Stimulated activated CD4-positive, alpha-beta T cell treated with anti-CD3 and anti-CD28 coated beads, TNF-alpha, amount 100 ng/mL, for 48 hours (primary cell): ENCODE measurements around the gene CNOT9.

ENCODE experiments used
- DNase-seq, 3 donors: peaks; one replicate each; pipeline ENCODE4 v3.0.0-alpha.2; 2020; ENCODE audit warnings: low read depth in 3 of 3

The CNOT9 gene

DNA sequence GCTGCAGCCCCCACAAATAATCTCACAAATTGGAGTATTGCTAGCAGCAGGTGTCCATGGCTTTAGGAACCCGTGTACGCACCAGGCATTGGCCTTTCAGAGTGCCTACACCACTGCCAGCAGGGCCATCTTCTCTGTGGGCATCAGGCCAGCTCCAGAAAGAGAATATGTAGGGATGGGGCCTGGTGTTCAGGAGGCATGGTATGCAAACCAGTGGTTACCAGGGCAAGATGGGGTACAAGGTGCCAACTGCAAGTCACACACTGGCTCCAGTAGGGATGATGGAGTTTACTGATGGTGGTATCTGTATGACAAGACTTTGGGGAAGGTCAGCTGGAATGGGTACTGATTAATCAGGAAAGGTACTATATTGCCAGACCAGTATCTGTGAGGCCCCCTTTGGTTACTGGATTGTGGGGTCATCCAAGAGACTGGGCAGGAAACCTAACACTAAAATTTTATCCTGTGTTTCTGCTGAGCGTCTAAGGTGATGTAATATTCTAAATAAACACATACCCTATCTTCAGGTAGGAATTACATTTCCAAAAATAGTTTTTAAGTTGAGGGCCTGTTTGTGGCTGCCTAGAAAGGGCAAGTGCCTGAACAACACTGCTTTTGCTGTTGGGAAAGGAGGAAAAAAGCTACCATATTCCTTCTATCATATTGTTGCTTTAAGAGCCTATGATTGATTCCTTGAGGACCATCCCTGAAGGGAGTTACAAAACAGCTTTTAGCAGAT, 9.0 kb downstream of the CNOT9 start:
- no peak for DNase-seq

- no peak for DNase-seq
Measured at GRCh38 chr2:218578272-218578877, 9.7 kb downstream of the CNOT9 start.

- no peak for DNase-seq
Measured at GRCh38 chr2:218582076-218582475, 13.4 kb downstream of the CNOT9 start.

DNA sequence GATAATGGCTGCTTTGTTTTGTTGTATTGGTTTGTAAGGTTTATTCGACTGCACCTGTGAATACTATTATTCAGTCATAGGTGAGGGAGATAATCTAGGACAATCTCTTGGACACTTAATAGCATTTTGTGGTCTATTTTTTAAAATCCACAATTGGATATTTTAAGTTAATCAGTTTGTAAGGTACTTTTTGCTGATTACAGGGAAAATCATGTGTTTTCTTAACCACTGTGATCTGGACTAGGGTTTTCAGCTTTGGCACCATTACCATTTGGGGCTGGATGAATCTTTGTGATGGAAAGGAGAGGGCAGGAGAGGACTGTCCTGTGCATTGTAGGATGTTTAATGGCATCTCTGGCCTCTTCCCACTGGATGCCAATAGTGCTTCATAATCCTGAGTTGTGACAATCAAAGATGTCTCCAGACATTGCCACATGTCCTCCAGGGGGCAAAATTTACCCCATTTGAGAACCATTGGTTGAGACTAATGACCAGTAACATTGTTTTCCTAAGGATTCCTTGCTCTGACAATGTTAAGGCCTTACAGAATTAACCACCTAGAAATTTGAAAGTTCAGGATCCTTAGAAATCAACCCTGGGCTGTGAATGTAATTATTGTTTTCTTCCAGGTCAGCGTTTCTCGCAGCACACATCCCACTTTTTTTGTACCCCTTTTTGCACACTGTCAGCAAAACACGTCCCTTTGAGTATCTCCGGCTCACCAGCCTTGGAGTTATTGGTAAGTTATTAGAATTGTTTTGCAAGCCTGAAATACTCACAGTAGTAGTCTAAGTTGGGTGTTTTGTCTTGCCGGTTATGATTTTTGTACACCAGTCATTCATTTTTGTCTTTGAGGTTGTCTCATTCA, 15.6 kb downstream of the CNOT9 start:
- no peak for DNase-seq

- no peak for DNase-seq
Measured at GRCh38 chr2:218585541-218585940, 16.9 kb downstream of the CNOT9 start.

GRCh38 chr2:218605432-218605831, 36.8 kb downstream of the CNOT9 start:
- no peak for DNase-seq

DNA sequence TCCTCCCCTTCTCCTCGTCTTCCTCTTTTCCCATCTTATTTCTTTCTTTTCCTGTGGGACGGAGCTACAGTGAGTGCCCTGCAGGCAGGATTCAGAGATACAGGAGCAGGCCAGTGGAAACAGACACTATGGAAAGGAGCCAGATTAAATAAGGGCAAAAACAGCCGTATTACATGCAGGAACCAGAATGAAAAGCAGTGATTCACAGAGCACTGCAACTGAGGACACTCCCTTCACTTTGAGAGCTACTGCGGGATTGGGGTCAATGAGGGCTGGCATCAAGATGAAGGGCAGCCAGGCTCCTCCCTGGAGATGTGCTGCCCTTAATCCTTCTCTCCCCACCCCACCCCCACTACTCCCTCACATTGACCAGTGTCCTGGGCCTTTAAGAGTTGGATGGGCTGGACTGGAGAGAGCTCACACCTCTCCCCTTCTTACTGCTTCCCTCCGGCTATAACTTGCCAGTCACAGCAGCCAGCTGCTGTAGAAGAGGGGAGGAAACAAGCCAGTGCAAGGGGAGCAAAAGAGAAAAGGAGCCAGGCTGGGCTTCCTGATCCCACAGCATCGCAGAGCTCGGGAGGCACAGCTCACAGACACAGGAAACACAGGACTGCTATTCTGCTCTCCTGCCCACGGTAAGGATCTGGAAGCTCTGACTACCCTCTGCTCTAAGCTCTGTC, 38.9 kb downstream of the CNOT9 start, which contains the start of gene PLCD4:
Gene PLCD4, plus strand, starts transcription at position 464 of the 680 bp plus-strand sequence. CDS start 7,841 bp downstream, outside the sequence.
- no peak for DNase-seq

DNA sequence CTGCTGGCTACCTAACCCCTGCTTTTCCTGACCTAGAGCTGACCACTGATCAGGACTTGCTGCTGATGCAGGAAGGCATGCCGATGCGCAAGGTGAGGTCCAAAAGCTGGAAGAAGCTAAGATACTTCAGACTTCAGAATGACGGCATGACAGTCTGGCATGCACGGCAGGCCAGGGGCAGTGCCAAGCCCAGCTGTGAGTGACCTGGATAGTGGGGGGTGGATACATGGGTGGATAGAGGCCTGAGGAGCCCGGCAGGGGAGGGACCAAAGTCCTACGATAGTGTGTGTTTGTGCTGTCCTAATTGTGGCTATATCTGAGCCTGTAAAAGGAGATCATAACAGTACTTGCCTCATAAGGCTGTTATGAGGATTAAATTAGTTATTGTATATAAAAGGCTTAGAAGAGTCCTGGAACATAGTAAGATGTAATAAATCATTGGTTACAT, 47.3 kb downstream of the CNOT9 start:
- DNase-seq, result no peak

DNA sequence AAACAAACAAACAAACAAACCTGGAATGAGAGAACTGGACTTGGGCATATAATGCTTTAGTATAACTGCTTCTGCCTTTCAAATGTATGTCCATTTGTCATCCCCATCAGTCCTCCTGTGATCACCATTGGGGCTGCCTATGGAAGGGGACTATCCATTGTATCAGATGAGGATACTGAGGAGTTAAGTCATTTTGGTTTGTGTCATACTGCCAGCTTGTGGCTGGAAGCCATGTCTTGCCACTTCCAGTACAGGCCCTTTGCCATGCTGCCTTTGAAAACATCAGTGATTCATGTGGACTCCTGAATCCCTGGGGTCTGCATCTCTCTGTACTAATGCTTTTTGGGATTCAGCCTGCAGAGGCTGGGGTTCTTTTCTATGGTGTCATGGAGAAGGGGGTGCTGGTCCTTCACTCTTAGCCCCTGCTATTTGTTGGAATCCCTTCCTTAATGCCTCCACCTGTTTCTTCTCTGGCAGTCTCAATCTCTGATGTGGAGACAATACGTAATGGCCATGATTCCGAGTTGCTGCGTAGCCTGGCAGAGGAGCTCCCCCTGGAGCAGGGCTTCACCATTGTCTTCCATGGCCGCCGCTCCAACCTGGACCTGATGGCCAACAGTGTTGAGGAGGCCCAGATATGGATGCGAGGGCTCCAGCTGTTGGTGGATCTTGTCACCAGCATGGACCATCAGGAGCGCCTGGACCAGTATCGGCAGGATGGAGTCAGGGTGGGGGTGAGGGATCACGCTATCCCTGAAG, 49.6 kb downstream of the CNOT9 start:
- no peak for DNase-seq

DNA sequence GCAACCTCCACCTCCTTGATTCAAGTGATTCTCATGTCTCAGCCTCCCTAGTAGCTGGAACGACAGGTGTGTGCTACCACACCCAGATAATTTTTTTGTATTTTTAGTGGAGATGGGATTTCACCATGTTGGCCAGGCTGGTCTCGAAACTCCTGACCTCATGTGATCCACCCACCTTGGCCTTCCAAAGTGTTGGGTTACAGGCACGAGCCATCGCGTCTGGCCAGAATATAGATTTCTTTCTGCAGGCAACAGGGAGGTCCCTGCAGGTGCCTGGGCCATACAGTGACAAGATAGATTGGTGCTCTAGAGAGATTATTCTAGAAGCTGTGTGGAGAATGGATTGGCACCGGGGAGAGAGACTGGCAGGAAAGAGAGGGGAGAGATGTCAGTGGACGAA, 52.4 kb downstream of the CNOT9 start:
- DNase-seq, result no peak

- no peak for DNase-seq
Measured at GRCh38 chr2:218622606-218623365, 54.1 kb downstream of the CNOT9 start.

DNA sequence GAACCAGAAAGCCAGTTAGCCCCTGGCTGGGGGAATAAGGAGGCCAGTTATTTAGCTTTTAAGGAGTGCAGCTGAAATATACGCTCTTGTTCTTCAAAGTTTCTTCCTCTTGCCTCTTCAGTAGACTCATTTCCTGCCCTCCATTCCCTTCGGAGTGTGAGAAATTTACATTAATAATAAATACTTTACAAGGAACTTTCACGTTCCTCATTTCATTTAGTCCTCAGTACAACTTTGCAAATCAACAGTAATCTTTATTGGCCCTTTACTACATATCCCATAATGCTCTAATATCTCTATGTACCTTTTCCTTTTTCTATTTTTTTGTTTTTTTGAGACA, 54.7 kb downstream of the CNOT9 start:
- no peak for DNase-seq

DNA sequence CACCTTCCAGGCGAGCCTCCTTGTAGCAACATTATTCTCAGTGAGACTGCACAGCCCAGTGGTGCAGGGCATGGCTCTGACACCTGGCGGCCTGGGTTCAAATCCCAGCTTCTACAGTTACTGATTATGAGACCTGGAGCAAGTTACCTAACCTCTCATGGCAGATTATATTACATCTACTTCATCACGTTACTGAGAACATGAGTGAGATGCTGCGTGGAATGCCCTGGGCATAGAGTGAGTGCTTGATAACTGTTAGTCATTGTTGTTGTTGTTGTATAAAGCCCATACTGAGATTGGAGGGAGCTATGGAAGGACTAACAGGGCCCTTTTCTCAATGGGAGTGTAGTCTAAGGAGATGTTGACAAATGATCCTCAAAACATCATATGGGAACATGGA, 57.7 kb downstream of the CNOT9 start:
- no peak for DNase-seq

- DNase-seq, result no peak
Measured at GRCh38 chr2:218627939-218628338, 59.3 kb downstream of the CNOT9 start.

- no peak for DNase-seq
Measured at GRCh38 chr2:218631837-218632236, 63.2 kb downstream of the CNOT9 start.

- DNase-seq, result no peak
Measured at GRCh38 chr2:218635719-218636118, 67.1 kb downstream of the CNOT9 start.

DNA sequence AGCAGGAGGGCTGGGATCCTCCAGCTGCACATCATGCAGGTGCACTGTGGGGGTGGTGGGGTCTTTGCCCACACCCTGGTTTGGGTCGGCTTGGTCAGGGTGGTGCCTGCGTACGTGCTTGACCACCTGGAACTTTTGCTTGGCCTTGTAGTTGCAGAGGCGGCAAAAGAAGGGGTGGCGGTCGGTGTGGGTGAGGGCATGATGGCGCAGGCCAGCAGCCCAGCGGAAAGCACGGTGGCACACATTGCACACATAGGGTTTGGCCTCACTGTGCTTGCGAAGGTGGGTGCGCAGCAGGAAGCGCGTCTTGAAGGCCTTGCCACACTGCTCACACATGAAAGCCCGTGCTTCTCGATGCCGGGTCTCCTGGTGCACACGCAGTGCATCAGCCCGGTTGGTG, 69.7 kb downstream of the CNOT9 start:
- DNase-seq, result no peak

DNA sequence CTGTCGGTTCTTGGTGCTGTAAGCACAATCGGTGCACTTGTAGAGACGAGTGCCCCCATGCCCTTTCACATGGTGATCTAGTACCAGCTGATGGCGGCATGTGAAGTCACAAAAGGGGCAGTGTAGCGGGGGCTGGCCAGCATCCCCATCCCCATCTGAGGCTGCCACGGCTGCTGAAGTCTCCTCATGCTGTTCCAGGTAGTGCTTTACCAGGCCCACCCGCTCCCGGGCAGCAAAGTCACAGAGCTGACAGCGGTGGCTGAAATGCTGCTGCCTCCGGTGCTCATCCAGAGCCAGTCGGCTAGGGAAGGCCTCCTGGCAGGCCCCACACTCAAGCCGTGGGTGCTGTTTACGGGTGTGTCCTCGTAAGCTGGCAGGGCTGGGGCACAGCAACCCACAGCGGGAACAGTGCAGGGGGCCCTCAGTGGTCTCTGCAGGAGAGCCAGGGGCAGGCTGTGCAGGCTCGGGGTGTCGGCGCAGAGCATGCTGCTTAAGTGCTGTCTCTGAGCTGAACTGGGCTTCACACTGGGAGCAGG, 73.5 kb downstream of the CNOT9 start:
- no peak for DNase-seq

DNA sequence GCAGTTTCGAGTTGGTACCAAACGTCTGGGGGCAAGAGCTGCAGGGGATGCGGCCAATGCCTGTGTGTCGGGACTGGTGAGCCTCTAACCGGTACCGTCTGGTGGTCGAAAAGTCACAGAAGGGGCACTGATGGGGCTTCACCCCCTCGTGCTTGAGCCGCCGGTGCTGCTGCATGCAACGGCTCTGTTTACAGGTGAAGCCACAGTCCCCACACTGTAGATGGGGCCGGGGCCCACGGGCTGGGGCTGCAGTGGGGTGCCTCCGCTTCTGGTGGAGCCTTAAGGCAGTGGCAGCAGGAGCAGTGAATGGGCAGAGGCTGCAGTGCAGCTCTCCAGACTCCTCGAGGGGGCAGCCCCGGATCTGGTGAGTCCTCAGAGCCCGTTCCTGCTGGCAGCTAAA, 74.1 kb downstream of the CNOT9 start:
- no peak for DNase-seq

- DNase-seq, result no peak
Measured at GRCh38 chr2:218643751-218644310, 75.2 kb downstream of the CNOT9 start.
